HG02970 (cell line): ENCODE results near the gene RABGAP1L.
"Not testable (repeated sequence)": the region's sequence is repeated elsewhere in the genome, so short reads cannot be mapped to it uniquely, and the experiment has no call there.

Source experiments
- ATAC-seq: cut with Tn5 transposase; IDR thresholded peaks from one replicate; pipeline ENCODE4 v1.9.1; 2021; ENCODE audit warnings: mild to moderate bottlenecking, moderate library complexity, moderate number of reproducible peaks; ENCODE audit not compliant: unreplicated experiment, low FRiP score

RABGAP1L gene

GRCh38 chr1:174415506-174415905, 256.2 kb downstream of the RABGAP1L start:
- no peak for ATAC-seq

GRCh38 chr1:174417921-174418320, 258.6 kb downstream of the RABGAP1L start:
- no peak for ATAC-seq

- no peak for ATAC-seq
Measured at GRCh38 chr1:174425121-174425520, 265.8 kb downstream of the RABGAP1L start.

GRCh38 chr1:174426153-174426552, 266.8 kb downstream of the RABGAP1L start:
- ATAC-seq, result no peak

GRCh38 chr1:174428033-174428432, 268.7 kb downstream of the RABGAP1L start:
- ATAC-seq, result no peak

GRCh38 chr1:174428739-174429138, 269.4 kb downstream of the RABGAP1L start:
- ATAC-seq, result no peak

GRCh38 chr1:174433451-174433850, 274.1 kb downstream of the RABGAP1L start:
- no peak for ATAC-seq

GRCh38 chr1:174445351-174445750, 286.0 kb downstream of the RABGAP1L start:
- ATAC-seq, result no peak

- no peak for ATAC-seq
Measured at GRCh38 chr1:174445817-174446216, 286.5 kb downstream of the RABGAP1L start.

GRCh38 chr1:174447866-174448530, 288.7 kb downstream of the RABGAP1L start, which contains the start of gene GPR52:
Gene GPR52 (plus strand): TSS chr1:174447964. CDS start chr1:174448112, 148 bp downstream.
- no peak for ATAC-seq

- ATAC-seq, result no peak
Measured at GRCh38 chr1:174448531-174448883, 289.2 kb downstream of the RABGAP1L start.

GRCh38 chr1:174448974-174449373, 289.7 kb downstream of the RABGAP1L start:
- no peak for ATAC-seq

GRCh38 chr1:174451408-174451807, 292.1 kb downstream of the RABGAP1L start:
- ATAC-seq, result no peak

- no peak for ATAC-seq
Measured at GRCh38 chr1:174465855-174466254, 306.5 kb downstream of the RABGAP1L start.

- no peak for ATAC-seq
Measured at GRCh38 chr1:174466607-174467006, 307.3 kb downstream of the RABGAP1L start.

GRCh38 chr1:174469052-174469451, 309.7 kb downstream of the RABGAP1L start:
- no peak for ATAC-seq

GRCh38 chr1:174469687-174470086, 310.4 kb downstream of the RABGAP1L start:
- no peak for ATAC-seq

GRCh38 chr1:174479281-174479680, 320.0 kb downstream of the RABGAP1L start:
- ATAC-seq, result no peak

- ATAC-seq, result no peak
Measured at GRCh38 chr1:174480324-174480723, 321.0 kb downstream of the RABGAP1L start.

- ATAC-seq, result no peak
Measured at GRCh38 chr1:174491606-174492005, 332.3 kb downstream of the RABGAP1L start.

GRCh38 chr1:174497478-174497877, 338.2 kb downstream of the RABGAP1L start:
- no peak for ATAC-seq

- ATAC-seq, result not testable (repeated sequence)
Measured at GRCh38 chr1:174516755-174517154, 357.4 kb downstream of the RABGAP1L start.

- ATAC-seq, result no peak
Measured at GRCh38 chr1:174519844-174520243, 360.5 kb downstream of the RABGAP1L start.
